Activated CD8-positive, alpha-beta memory T cell treated with anti-CD3 and anti-CD28 coated beads for 48 hours (primary cell): ENCODE measurements around the gene TMIE.

Source experiments
- DNase-seq, 3 experiments: peaks; one replicate each; pipeline ENCODE4 v3.0.0-alpha.2; 2020; ENCODE audit warnings: low read depth in 2 of 3, low spot score in 2 of 3

Gene TMIE

DNA sequence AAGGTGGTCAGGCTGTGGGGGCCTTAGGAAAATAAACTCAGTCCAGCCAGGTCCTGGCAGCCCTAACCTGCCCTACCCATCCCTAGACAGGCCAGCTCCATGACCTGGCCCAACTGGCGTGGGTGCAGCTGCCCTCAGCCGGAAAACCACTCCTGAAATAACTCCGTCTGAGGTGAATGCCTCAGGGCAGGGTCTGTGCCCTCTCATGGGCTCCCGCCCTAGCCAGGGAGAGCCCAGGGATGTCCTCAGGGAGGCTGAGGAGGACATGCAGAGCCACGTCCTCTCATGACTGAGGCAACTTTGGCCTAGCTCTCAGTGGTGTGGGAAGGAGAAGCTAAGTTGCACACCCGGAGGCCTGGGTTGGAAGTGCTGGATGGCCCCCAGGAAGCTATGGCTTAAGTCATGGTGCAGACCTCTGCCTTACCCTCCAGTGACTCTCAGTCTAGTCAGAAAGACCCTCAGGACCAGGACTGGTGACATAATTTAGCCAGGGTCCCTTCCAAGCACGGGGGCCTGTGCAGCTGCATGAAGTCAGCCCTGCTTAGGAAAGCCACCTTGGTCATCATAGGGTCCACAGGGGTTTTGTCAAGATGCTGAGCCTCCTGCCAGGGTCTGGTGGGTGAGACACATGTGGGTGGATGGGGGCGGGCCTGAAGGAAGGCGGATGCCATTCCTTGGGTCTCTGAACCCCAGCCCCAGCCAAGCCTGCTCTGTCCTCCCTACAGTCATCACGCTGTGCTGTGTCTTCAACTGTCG is 7.4 kb downstream of the TMIE start:
- no peak for DNase-seq

DNA sequence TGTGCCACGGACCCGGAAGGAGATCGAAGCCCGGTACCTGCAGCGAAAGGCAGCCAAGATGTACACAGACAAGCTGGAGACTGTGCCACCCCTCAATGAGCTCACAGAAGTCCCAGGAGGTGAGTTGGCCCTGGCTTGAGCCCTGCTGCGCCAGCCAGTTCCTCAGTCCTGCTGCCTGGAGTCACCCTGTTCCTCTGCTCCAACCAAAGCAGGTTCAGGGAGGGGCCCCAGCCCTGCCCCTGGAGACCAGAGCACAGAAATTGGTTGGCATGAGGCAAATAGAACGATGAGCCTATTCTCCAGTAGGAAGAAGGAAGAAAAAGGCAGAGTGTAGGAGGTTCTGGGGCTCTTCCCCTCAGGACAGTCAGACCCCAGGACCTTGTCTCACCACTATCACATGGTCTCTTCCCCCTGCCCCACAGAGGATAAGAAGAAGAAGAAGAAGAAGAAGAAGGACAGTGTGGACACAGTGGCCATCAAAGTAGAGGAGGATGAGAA is 8.0 kb downstream of the TMIE start:
- no peak for DNase-seq

DNA sequence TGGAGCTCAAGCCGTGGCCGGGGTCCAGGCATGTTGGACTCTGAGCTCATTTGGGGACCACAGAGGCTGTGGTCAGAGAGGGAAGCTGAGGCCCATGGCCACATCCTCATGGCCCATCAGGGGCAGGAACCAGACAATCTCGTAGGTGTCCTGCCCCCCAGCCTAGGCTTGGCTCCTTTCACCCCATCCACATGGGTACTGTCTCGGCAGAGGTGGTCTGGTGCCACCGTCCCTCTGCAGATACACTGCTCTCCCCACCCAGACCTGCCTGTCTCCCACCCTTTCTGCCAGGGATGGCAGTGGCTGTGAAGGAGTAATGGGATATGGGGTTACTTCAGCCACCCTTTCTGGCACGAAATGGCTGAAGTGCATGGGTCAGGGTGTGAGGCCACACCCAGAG is 8.5 kb downstream of the TMIE start:
- no peak for DNase-seq

DNA sequence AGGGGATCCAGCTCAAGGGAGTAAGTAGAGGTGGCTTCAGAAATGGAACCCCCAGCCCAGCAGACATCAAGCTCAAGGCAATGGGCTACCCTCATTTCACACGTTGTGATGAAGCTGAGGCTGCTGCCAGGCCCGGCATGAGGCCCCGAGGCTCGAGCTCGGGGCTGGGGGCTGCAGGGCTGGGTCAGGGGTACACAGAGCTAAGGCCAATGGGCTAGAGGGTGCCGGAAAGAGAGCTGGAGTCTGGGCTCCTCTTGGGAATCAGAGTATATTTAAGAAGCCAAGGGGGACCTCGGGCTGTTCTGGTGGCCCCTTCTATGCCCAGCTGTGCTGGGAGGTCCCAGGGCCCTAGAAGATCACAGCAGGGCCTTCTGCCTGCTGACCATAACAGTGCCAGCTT is 9.0 kb downstream of the TMIE start:
- no peak for DNase-seq

DNA sequence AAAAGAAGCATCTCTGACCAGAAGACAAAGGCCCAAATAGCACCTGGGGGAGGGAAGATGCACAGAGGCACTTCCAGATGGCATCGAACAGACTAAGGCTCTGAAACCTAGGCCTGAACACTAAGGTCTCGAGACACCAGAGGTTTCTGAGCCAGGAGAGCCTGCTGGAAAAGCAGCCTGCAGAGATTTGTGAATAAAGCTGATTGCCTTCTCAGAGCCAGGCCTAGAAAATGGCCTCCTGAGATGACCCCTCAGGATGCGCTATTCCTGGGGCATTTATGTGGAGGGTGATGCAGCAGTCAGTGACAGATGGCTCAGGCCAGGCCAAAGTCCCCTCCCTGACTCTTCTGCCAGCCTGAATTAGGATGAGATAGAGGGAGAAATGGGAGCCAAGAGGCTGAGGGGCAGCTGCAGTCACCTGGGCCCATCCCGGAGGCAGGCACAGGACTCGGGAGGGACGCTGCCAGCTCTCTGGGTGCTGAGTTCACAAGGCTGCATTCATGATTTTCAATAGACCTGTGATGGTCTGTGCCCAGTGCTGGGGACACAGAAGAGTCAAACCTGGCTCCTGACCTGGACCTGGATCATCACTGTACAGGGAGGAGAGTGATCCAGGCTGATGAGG is 9.6 kb downstream of the TMIE start:
- no peak for DNase-seq

DNA sequence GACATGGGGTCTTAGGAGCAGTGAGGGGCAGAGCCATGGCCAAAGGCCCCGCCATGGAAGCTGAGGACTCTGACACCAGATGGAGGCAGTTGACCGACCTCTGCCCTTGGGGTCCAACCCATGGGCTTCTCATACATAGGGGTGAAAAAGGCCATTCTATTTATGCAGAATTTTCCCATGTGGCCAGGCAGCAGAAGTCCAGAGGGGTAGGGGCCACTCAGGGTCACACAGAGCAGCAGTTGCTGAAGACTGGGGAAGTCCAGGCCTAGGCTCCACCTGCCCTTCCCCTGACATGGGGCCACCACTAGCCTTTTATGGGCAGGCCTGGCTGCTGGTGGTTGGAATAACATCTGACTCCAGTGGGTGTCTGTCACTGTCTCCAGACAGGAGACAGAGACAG is 10.1 kb downstream of the TMIE start:
- no peak for DNase-seq

DNA sequence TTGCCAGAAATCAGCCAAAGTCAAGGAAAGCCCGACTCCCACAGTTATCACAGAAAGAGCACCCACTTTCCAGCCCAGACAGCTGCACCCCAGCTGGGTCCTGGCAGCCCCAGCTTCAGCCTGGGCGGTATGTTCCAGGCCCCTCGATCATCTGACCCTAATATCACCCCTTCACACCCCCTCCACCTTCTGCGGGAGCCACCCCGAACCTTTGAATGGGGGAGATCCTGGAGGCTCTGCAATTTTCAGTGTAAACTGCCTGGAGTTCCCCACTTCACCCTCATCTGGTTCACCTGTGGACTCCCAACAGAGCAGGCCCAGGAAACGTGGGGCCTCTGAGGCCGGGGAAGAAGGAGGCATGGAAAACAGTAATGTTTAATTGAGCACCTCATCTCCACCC is 10.6 kb downstream of the TMIE start:
- no peak for DNase-seq

DNA sequence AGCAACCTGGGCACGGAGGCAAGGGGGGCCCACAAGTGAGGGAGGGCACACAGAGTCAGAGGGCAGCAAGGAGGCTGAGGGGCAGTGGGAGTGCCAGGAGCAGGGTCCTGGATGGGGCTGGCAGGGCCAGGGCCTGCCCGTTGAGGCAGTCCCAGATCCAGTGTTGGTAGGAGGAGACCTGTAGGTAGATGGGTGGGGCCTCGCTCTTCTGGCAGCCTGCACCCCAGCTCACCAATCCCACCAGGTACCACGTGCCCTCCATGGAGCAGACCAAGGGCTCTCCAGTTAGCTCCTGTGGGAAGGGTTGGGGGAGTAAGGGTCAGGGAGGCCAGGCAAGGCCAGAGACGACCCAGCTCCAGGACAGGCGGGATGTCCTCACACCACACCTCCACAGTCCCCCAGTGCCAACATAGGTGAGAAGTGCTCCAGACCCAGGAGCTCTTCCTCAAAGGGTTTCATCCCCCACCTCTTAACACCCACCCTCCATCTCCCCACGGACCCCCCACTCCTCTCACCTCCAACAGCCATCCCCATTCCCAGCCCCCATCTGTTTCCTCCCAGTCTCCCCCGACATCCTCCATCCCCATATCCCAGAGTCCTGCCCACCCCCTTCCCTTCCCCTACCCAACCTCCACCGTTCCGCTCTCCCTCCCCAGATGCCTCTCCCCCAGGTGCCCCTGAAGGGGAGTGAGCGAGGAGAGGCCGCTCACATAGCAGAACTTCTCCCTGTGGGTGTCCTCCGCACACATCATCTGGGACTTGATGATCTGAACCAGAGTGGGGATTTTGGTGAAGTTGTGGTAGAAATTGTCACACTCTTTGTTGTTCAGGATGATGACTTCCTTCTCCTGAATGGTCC is 11.2 kb downstream of the TMIE start:
- DNase-seq = no peak

DNA sequence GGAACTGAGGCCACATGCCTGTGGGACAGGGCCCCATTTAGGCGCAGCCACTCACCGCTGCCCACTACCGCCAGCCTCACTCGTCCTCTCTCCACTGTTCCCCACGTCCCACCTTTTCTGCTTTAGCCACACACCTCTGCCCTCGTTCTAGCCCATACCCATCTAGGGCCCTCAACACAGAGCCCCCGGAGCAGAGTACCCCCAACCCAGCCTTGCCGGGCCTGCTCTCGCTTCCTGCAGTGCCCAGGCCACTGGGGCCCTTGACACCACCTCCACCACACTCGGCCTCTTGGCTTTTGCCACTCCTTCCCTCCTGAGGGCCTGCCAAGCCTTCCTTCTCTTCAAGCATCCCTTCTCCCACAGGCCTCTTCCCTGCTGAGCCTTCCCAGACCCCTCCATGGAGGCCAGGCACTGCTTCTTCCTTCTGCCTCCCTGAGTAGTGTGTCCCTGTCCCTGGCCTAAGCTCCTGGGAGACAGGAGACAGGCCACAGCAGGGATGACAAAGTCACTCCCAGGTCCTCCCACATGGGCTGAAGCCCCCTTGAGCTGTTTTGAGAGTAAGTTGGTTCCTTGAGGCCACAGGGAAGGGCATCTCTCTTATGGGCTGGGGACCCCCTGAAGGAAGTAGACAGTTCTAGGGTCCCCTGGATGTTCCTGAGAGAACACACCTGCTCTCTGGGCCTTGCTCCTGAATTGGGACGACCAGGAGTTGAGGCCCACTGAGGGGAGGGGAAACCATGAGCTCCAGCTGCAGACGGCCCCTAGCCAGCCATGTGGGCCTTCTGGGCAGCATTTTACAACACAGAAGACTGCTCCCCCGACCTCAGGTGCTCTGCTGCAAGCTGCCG is 12.1 kb downstream of the TMIE start:
- DNase-seq = no peak

DNA sequence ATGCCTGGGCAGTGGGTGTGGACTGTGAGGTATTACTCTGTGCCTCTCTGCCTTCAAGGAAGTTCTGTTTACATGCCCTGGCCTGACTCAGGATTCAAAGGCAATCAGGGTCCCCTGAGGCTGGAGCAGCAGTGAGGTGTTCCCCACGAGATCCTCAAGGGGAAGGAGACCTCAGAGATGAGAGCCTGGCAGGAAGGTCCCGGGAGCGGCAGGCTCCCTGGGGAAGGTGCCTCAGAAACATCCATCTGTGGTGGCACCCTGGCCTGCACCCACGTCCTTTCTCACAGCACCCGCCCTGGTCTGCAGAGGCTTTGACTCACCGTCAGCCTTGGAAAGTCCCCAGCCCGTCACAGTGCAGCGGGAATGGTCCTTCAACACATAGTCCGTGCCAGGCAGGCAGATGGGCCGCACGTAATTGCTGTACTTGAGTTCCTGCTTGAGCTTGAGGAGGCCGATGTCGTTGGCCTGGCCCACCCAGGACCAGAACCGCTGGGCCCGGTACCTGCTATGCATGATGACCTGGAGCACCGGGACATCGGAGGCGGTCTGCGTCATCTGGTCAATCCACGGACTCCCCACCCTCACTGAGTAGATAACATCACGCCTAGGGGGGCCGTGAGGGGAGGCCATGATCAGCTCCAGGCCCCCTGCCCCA is 12.8 kb downstream of the TMIE start:
- no peak for DNase-seq

DNA sequence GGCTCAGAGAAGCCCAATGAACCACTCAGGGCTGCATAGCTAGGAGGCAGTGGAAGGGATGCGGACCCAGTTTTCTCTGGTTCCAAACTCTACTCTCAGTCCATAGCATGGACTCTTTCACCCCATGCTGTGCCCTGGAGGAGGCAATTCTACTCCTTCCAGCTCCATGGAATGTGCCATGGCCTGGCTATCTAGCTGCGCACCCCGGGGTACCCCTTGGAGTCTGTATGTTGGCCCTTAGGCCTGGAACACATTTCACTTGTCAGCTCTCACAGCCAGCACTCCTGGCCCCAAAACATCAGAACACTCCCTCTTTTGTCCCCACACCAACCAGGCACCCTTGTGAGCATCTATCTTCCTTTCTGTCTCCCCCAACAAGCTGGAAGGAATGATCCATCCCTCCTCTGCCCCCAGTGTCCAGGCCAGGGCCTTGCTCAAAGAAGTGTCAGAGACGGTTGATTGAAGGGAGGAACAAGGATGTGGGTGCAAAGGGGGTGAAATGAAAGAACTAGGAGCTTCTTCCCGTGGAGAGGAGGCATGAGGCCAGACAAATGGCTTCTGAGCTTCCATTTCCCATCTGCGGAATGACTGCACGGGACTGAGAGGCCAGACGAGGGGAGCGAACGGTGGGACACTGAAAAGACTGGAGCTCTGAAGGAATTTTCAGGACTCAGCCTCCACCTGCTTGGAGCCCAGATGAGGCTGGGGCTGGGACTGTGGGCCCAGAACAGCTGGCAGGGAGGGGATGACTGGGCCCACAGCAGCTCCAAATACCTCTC is 13.7 kb downstream of the TMIE start:
- no peak for DNase-seq

DNA sequence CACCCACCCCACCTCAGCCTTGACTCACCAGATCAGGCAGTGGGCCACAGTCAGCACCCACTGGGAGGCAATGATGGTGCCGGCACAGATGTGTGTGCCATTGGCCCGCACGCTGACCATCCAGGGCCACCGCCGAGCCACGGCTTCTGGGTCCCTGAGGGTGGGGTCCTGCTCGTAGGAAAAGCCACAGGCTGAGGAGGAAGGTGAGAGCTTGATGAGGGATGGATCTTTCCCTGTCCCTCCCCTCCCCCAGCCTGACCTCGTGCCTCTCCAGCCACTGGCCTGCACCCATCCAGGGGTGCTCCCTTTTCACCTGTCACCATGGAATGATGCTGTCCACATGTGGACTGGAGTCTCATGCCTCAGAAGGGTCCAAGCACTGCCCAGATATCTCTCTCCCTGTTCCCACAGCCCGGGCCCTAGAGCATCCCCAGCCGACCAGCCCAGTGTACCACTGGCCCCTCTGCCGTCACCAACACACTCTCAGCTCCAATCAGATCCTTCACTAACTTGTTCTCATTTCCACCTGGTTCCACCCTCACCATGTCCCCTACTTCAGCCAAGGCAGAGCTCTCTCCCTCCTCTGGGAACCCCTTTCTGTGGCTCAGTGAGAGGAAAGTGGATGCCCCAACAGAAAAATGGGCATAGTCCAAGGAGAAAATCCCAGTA is 14.4 kb downstream of the TMIE start:
- DNase-seq = no peak

DNA sequence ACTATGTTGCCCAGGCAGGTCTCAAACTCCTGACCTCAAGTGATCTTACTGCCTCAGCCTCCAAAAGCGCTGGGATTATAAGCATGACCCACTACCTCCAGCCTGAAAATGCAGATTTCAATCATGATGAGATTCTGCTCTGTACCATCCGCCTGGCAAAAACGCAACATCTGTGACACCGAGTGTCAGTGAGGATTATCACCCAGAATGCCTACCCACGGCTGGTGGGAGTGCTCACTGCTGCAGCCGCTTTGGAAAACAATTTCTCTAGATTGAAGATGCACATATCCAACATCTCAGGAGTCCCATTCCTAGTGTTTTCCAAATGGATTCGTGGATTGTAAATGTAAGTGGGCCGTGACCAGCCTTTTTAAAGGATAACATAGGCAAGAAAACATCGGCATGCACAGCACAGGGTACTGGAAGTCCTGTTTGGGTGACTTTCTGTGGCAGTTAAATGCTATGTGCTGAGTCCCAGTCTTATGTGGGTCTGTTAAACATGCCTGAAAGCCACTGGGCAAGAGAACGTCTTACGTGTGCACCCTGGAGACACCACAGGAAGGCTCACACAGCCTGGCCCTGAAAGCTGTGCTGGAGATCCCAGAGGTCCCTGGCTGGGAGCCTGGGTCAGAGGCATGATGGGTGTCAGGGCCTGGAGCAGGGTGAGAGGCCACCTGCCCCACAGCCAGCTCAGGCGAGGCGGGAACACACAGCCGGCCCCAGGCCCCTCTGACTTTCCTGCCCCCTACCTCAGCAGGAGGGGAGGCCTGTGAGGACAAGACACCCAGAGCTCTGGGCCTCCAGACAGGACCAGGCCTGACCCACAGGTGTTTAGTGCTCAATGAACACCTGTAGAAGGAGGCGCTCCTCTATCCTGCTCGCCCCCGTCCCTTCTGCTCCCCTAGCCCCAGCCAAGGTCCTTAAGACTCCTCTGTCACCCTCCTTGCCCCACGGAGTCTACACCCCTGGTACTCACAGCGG is 15.6 kb downstream of the TMIE start:
- DNase-seq = no peak

DNA sequence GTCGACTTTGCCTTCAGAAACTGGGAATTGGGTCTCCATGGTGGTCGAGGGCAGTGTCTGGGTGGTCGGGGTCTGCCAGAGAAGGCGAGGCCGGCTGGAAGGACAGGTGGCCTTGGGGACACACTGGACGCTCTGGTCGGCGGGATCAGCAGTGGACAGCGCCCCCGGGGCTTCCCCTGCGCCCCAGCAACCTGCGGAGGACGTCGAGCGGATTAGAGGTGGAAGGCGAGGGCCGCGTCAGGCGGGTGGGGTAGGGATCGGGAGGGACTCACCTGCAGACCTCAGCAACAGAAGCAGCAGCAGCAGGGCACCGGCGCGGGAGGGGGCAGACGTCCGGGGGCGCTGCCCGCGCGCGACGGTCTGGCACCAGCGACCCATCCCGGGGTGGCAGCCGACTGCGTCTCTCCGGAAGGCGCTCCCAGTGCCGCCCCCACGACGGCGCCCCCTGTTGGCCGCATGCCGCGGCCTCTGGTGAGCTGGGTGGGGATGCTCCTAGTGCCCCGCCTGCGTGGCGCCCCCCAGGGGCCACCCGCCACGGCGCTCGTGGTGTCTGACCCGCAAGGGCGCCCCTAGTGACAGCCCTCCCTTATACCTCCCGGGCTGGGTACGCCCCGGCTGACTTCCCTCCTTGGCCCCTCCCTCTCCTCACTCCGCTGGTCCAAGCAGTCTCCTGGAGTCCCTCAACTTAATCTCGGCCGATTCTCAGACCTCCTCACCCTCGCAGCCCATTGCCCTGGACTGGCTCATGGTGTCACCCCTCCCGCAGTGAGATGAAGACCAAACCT is 16.4 kb downstream of the TMIE start, which contains the start of gene PRSS50:
Gene PRSS50, minus strand, starts transcription at position 423 of the 785 bp plus-strand sequence. Its CDS starts 45 bp downstream, at position 378.
- no peak for DNase-seq

DNA sequence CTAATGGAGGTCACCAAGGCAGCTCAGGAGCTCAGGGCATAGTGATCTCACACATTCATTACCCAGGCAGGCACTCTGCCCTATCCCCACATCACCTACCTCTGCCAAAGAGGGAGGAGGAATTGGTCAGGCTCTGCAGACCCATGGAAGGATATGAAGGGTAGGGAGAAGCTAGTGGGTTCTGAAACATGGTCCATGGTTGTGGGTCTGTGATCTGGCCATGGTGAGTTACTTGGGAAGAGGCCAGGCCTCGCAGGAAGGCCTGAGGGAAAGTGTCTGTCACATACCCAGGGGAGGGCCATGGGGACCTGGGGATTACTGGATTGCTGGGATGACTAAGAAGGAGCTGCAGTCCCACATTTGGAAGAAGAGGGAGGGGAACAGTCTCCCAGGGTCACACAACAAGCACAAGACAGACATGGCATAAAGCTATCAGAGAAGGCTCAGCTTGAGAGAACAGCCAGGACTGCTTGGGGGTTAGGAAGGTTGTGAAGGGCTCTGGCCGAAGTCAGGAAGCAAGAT is 17.9 kb downstream of the TMIE start:
- DNase-seq = no peak

DNA sequence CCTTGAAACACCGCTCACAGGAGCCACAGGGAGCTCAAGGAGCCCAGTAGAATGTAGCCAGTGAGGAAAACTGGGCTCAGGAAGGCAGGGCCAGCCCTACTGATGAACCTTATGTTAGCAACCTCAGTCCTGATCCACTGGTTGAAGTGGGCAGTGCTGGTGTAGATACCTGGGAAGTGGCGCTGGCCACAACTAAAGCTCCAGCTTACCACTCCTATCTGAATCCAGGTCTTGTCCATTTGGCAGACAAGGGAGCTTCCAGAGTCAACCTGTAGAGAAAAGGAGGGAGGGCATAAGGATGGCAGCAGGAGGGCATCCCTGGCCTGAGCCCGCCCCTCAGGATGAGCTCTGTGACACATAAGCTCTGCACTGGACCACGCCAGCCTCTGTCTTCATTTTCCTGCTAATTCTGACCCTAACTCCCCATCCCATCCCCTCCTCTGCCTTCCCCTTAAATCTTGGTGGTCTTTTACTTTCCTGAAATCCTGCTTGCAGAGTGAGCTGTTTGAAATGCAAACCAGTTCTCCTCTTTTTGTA is 18.6 kb downstream of the TMIE start:
- no peak for DNase-seq

DNA sequence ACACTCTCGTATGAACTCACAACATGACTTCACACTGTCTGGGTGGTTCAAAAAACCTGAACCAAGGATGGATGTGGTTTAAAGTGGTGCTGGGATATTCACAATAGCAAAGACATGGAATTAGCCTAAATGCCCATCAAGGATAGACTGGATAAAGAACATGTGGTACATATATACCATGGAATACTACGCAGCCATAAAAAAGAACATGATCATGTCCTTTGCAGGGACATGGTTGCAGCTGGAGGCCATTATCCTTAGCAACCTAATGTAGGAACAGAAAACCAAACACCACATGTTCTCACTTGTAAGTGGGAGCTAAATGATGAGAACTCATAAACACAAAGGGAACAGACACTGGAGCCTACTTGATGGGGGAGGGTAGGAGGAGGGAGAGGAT is 19.8 kb downstream of the TMIE start:
- DNase-seq = no peak
